Neural progenitor cell (in vitro differentiated cells): Measurements from ENCODE around the gene DDHD1.

Experiments
- EZH2 ChIP-seq: fragments of 200-600 bp; sonication (generic); IDR thresholded peaks from 2 replicates; pipeline ENCODE4 v1.6.1; 2017; ENCODE audit warnings: antibody characterized with exemption, mild to moderate bottlenecking, moderate library complexity
- EZH2phosphoT487 ChIP-seq: fragments of 200-600 bp; sonication (generic); IDR thresholded peaks from 2 replicates; pipeline ENCODE4 v1.6.1; 2017; ENCODE audit warnings: antibody characterized with exemption
- TF ChIP-seq, protein P1 (sequence below): fragments of 200-600 bp; sonication (generic); IDR thresholded peaks from 2 replicates; pipeline ENCODE4 v1.5.1; 2017; ENCODE audit warnings: antibody characterized with exemption, mild to moderate bottlenecking

DNA sequence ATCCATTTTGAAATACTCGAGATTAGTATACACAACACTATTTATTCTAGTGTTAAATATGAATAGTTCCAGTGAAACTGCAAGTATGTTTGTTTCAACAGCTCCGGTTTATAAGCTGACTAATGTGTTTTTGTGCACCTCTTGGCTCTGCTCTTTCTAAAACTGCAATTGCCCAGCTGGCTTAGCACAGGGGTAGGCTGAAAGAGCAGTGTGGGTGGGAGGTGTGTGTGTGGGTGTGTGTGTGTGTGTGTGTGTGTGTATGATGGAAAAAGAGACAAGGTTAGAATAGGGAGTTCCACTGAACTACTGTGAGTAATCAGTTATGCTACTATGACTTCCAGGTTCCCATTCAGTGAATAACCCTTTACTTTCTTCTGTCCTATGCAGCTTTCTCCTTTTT, 37.8 kb upstream of the DDHD1 start:
- no peak for TF ChIP-seq EZH2
- no peak for TF ChIP-seq EZH2phosphoT487
- TF ChIP-seq, protein P1, sequence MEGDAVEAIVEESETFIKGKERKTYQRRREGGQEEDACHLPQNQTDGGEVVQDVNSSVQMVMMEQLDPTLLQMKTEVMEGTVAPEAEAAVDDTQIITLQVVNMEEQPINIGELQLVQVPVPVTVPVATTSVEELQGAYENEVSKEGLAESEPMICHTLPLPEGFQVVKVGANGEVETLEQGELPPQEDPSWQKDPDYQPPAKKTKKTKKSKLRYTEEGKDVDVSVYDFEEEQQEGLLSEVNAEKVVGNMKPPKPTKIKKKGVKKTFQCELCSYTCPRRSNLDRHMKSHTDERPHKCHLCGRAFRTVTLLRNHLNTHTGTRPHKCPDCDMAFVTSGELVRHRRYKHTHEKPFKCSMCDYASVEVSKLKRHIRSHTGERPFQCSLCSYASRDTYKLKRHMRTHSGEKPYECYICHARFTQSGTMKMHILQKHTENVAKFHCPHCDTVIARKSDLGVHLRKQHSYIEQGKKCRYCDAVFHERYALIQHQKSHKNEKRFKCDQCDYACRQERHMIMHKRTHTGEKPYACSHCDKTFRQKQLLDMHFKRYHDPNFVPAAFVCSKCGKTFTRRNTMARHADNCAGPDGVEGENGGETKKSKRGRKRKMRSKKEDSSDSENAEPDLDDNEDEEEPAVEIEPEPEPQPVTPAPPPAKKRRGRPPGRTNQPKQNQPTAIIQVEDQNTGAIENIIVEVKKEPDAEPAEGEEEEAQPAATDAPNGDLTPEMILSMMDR, result no peak
